HG03175 (cell line): Measurements from ENCODE around the gene VAV2.

ENCODE experiments used
- ATAC-seq: cut with Tn5 transposase; IDR thresholded peaks from one replicate; pipeline ENCODE4 v1.9.1; 2021; ENCODE audit warnings: mild to moderate bottlenecking, moderate library complexity; ENCODE audit not compliant: unreplicated experiment

The VAV2 gene

DNA sequence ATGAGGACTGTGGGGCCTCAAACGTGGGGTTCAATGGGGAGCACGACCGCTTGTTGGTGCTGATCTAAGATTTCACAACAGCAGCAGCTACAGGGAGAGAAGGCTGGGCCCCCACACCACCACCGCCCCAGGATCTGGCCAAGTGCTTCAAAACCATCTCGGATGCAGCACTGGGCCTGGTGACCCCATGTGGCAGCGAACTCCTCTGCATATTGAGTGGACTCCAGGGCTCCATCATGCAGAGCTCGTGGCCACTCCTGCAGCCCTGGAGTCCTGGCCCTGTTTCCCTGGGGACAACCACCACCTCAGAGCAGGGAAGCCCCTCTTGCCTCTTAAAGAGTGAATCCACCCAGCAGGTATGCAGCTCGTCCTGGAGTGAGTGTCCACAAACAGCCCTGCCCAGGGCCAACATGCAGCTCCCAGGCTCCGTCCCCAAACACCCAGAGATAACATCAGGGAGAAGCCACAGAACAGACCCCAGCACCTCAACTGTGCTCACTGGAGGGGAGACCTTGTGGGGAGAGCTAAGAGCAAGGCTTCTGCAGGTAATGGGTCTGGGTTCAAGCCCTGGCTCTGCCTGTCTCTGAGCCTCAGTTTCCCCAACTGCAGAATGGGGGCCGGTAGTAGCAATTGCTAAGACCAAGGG is 150.8 kb downstream of the VAV2 start:
- ATAC-seq = no peak

DNA sequence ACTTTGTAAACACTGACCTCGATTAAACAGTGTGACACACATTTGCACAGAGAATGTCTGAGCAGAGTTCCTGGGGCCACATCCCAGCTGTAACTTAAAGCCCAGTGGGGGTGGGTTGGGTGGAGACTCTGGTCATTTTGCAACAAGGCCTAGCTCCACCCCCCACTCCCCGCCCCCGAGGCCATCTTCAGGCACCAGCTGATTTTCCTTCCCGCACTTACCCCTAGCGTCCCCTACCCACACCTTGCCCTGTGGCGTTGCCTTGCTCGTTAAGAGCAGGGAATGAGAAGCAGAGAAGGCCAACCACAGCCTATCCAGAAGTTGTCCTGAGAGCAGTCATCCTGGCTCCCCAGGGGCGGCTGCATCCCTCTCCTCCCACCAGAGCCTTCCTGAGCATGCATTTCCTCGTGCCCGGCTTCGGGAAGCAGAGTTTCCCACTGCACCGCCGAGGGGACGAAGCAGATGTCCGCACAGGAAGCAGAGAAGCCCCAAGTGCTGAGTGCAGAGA is 152.2 kb downstream of the VAV2 start:
- ATAC-seq = no peak

DNA sequence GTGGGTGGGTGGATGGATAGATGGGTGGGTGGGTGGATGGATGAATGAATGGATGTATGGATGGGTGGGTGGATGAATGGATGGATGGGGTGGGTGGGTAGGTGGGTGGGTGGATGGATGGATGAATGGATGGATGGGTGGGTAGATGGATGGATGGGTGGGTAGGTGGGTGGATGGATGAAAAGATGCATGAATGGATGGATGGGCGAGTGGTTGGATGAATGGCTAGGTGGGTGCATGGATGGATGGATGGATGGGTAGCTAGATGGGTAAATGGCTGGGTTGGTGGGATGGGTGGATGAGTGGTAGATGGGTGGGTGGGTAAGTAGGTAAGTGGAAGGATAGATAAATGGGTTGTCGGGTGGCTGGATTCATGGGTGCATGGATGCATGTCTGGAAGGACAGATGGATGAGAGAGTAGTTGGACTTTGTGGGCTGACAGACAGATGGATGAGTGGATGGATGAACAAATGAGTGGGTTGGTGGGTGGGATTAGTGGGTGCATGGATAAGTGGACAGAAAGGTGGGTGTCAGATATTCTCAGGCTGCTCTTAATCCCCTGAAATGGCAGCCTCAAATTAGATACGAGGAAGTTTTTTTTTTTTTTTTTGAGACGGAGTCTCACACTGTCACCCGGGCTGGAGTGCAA is 153.1 kb downstream of the VAV2 start:
- no peak for ATAC-seq

DNA sequence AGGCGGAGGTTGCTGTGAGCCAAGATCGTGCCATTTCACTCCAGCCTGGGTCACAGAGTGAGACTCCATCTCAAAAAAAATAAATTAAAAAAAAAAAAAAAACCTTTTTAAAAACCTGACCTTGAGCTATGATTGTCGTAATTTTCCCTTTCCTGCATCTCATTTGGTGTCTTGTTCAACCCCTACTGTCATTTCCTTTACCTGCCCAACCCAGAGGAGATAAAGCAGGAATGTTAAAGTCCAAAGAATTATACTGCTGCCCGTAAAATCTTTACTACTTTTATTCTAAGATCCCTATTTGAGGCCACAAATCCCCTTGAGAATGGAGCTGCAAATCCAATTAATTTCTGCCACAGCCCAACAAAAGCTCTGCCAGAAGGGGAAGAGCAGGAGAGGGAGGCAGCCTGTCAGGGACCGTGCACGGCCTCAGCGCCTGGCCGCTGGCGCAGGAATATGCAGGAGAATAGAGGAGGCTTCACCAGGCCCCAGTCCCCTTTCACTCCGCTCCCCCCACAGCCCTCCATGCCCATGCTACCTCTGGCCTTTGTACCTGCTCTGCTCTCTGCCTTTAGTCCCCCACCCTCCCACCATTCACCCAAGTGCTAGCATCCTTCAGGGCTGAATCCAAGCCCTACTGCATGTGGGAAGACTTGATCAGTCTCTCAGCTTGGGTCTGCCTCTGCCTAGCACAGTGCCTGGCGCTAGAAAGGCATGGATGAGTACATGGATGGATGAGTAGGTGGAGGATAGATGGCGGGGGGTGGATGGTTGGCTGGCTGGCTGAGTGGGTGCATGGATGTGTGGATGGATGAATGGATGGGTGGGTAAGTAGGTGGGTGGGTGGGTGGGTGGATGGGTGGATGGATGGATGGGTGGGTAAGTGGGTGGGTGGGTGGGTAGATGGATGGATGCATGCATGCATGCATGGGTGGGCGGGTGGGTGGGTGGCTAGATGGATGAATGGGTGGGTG is 154.2 kb downstream of the VAV2 start:
- ATAC-seq = no peak

DNA sequence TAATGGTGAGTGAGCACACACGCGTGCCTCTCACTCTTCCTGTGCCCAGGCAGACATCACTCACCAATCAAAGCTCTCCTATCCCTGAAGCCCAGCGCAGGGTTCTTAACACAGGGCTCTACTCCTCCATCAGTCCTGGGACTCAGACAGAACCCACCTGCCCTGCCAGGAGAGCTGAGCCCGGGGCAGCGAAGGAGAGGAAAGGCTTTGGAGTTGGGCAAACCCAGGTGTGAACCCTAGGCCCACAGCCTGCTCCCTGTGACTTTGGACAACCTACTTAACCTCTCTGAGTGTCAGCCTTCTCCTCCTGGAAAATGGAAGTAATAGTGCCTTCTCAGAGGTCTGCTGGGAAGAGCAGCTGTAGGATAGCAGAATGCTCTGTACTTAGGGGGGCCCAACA is 155.3 kb downstream of the VAV2 start:
- ATAC-seq = no peak

DNA sequence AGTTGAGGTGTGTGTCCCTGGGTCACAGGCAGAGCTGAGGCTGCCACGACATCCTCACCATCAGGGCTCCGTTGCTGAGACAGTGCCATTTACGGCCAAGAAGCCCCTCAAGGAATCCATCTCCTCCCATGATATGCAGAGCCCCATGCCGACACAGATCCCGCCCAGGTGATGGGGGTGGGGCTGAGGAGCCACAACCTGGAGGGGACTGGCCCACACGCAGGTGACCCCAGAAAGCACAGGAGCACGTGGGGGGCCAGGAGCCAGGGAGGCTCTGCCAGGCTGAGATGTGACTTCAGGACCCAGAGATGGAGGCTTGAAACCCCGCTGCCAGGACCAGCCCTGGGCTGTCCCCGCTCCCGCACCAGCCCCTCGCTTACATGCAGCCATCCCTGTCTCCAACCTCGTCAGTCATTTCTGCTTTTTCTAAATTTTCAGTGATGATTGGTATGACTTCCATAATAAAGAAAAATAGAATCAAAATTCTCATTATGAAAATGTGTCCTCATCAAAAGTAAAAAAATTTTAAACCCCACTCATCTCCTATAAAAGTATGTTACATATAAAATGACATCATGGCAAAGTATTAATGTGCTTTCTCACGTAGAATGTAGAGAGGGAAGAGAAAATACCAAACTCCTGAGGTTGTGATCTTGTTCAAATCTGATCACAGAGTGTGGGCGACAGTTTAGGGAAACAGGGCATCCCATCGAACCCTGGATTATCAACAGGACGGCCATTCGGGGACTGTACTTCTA is 155.9 kb downstream of the VAV2 start:
- ATAC-seq = no peak

DNA sequence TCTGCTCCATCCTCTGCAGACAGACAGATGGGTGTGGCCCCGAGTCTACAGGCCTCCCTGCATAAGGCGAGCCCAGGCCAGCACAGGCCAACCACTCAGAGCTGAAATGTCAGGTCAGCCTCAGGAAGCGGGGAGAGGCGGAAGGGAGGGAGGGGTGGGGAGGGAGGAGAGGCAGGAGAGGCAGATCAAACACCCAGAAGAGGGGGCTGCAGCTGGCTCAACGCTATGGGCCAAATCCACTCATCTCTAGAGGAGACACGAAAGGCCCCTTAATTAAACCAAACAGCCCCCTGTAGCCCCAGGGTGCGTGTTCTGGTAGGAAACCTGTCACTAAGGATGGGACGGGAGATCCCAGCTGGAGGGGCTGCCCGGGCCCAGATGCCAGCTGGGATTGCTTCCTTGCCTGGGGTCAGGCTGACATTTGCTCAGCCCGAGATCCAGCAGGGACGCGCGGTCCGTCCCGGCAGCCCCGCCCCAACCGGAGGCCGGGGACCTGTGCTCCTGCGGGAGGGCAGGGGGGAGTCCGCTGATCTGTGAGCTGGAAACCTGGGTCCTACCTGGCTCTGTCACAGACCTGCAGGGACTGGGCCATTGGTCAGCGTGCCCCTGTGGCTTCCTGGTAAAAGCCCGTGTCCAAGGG is 156.7 kb downstream of the VAV2 start:
- ATAC-seq = no peak

DNA sequence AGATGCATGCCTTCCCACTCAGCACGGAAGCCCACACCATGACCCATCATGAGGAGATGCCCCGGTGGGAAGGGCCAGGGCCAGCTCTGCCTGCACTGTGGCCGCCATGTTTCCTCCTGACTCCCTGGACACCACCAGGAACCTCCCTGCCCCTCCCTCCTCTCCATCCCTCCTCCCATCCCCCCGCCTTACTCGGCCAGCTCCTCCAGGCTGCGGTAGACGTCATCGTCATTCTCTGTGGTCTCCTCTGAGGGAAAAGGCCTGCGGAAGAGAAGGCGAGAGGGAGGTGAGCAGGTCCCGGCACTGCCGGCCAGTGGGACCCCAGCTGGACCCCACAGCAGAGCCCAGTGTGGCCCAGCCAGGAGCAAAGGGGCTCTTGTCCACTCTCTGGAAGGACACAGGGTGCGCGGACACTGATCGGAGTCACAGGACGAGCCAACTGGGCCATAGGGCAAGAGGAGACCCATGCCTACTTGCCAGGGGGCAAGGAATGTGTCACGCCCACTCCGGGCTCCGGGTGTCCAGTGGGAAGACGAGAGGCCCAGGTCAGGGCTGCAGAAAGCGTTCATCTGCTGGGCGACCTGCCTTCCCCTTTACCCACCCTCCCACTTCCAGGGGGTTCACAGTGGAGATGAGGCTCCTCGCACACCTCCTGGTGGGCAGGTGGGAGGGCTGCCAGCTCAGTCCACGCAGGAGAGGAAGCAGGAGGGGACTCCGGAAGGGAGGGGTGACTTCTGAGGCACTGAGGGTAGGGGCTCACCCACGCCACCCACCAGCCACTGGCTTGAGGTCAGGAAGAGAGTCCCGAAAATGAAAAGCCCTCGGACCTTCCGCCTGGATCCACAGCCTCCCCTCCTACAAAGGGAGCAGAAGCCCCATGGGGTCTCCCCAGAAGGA is 157.8 kb downstream of the VAV2 start:
- ATAC-seq = no peak

DNA sequence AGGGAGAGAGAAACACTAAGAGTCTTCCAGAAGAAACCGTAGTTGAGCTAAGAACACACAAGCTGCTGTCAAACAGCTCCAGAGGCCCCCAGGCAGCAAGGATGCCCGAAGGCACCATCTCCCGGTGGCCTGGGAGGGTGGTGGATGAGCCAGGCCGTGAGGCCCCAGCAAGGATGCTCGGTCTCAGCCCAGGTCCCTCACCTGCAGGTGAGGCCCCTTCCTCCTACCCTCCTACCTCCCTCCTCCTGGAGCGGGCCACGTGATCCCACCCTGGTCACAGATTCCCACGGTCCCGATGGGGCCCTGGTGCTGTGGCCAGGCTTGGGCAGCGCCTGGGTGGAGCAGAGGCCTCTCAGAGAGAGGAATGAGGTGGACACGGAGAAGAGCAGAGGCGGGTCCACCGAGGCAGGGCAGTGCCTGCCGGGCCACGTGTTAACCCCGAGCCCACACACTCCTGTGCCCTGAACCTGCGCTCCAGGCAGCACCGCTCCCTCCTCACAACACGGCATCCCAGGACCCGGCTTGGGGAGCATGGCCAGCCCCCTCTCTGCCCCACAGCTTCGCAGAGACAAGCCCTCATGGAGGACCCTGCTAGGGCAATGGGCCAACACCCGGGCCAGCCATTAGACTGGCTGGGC is 158.6 kb downstream of the VAV2 start:
- no peak for ATAC-seq

DNA sequence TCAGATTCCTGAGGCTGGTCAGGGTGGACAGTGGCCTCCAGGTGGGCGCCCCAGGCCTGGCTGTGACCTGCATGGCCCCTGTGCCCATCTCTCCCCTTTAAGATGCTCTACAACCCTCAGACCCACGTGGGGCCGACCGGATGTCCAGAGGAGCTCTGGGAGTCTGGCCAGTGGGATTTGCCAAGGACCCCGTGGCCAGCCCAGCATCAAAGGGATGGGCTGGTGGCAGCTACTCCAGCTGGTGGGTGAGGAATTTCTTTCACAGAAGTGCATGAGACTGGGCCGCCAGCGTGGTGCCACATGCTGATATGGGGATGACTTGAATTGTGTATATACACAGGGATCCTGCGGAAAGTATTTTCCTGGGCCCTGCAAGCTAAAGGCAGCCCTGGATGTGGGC is 159.2 kb downstream of the VAV2 start:
- ATAC-seq = no peak

DNA sequence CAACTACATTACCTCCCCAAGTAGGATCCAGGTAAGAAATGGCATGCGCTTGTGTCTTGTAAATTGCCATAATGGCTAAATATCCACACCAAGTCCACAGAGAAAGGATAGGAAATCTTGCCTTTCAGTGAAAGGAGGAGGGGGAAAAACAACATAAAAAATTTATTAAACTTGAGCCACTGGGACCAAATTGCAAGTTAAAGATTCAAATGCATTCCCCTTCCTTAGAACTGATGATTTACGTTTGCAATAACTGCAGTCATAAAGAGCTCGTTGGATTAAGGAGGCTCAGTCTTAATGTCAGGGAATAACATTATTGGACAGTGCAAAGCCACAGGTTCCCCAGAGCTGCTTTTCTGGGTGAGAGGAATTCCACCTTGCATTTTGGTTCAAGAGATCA is 161.4 kb downstream of the VAV2 start:
- ATAC-seq = no peak

DNA sequence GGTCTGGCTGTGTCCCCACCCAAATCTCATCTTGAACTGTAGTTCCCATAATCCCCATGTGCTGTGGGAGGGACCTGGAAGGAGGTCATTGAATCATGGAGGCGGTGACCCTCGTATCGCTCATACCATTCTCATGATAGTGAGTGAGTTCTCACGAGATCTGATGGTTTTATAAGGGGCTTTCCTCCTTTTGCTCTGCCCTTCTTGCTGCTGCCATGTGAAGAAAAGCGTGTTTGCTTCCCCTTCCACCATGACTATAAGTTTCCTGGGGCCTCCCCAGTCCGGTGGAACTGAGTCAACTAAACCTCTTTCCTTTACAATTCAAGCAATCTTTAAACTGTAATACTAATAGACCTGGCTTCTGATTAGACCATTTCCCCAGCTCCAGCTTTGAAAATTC is 161.8 kb downstream of the VAV2 start:
- no peak for ATAC-seq

DNA sequence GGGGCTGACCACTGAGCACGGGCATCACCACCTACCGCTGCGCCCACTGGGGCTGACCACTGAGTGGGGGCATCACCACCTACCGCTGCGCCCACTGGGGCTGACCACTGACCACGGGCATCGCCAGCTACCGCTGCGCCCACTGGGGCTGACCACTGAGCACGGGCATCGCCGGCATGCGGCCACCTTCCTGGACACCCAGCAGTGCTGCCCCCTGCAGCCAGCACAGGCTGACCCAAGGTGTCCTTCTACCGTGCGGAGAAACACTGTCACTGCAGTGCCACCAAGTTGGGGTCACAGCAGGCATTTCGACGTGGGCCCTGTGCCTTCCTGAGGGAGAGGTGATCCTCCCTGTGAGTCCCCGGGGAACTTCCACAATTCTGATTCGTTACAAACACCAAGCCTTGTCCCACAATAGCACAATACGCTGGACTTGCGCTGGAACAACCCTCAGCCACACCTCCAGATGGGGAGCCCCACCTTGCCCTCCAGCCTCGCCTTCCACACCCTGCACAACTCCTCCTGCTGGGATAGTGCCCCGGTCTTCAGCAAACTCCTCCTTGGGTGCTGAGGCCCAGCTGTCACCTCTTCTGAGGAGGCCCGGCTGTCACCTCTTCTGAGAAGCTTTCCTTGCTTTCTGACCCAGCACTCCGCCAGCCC is 163.7 kb downstream of the VAV2 start:
- no peak for ATAC-seq

DNA sequence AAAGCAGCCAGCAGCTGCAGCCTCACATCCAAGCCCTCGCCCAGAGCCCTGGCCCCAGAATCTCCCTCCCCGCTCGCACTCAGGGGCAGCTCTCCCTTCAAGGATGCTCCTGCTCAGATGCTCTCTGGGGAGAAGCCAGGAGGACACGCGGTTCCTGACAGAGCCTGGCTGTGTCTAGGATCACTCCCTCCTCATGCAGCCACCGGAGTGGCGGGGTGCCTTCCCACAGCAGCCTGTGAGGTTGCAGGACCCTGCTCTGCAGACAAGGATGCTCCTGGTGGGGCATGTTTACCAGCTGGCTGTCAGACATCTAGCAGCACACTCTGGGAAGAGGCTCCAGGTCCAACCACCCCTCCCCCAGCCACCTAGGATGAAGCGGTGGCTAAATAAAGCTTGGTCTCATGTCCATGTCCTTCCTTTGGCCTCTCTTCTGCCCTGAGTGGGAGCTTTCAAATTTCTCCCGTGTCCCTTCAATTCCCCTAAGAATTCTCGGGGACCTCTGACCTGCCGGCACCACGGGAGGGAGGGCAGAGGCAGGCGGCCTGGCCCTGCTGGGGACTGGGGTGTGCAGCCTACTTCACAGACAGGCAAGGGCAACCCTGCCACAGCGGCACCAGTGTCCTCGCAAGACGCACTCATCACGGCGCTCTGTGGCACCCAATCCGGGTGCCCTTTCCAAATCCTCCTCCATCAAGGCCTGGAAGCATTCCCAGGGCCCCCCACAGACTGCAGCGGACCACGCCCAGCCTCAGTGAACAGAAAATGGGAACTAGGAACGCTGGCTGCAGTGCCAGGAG is 165.6 kb downstream of the VAV2 start:
- no peak for ATAC-seq

DNA sequence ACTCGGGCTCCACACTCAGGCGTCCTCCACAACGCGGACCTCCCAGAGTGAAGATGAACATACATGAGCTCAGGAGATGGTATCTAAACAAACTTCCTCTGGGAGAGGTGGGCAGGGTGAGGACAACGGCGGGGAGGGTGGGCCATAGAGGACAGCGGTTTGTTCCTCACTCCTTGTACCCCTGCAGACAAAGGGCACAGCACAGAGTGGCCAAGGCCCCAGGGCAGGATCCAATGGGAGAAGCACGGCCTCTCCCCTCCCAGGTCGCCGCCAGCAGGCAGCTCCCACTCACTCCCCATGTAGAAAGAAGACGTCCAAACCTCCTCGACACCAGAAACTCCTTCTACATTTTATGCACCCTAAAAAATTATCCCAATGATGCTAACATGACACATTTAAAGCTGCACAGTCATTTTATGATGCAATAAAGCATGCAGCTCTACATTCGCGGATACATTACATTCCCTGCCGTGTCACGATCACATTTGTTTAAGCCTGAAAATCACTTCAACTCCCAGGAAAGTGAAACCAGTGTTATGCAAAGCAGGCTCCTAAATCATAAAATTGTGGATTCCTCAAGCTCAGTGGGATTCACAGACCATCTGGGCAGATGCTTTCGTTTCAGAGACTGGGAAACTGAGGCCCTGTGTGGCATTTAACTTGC is 166.4 kb downstream of the VAV2 start:
- ATAC-seq = no peak

DNA sequence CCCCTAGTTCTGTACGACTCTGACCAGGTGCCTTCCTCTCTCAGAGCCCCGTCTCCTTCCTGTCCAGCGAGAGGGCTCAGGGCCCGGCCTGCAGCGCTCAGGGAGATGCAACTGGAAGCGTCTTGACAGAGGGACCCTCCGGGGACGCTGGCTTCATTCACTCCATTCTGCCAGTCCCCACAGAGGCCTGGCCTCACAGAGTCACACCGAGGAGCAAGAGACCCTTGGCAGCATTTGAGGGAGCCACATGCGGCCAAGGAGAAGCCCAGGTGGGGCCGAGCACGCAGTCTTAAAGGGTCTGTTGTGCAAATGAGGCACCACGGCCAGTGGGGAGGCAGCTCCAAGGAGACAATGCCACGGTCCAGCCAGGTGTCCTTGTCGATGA is 167.3 kb downstream of the VAV2 start:
- no peak for ATAC-seq
